ENCODE measurements around the gene ENOPH1. TPM values are rescaled to one million over a fixed set of nuclear protein-coding genes. Genes with fewer than 3 reads are reported as not detected.

Gene ENOPH1
- total RNA-seq, 1 donor from 2014 or later = 32.2 TPM

DNA sequence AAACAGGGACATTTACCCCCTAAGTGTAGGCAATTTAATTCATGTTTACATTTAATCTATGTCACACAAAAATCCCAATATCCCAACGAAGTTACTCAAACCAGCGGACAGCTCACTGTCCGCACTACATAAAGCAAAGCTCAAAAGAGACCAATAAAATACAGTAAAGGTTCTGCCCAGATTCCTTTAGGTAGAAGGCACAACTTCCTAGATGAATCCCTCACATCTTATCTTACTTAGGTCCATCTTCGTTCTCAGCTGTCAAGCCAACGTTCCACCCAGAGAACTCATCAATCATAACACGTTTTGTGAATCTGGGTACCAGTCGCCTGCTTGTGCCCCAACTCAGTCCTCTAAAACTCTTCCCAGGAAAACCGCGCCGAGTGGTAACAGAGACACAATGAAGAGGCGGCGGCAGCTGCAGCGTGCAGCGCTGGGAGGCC is 1.8 kb upstream of the ENOPH1 start:
- no peak for DNase-seq

DNA sequence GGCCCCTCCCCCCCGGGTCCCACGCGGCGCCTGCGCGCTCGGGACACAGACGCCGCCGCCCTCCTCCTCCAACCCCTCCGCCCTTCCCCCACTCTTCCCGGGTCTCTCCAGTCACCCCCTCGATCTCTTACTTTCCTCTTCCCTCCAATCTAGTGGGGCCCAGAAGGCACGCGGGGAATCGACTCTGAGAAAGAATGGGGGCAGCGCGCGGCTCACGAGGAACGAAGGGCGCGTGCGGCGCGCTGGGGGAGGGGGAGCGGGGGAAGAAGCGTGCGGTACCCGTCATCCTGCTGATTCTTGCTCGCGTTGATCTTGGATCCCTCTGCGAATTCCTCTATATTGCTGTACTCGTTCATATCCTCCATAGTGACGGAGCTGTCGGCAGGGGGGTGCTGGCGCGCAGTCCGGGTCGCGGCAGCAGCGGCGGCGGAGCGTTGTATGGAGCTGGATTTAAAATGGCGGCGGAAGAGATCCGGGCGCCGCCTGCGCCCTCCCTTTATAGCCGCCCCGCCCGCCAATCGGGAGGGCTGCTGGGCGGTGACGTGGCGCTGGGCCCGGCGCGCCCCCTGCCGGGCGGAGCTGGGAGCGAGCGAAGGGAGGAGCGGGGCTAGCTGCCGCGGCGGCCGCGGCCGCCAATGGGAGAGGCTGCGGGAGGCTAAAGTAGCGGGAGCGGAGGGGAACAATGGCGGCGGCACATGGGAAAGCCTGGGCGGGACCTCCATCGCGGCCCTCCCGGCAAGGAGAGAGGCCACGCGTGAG is 1.2 kb upstream of the ENOPH1 start:
- DNase-seq = peak; percentile 98

DNA sequence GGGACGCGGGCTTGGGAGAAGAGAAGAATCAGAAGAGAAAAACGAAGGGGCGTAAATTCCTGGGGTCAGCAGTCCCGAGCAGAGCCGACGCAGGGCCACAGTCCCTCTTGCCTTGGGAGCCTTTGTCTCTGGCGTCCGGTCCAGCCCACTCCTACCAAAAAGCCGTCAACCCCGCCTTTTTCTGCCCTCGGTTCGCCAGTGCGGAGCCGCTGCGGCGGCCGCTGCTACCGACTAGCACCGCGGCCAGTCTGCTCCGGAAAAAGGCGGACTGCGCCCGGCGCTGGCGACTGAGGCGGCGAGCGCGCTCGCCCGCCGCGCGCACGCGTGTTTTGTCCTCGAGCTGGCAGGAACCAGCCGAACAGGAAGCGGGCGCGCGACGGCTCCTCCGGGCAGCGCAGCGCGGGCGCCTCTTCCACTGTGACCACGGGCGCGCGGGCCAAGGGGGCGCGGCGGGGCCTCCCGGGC is 630 bp upstream of the ENOPH1 start:
- no peak for DNase-seq

DNA sequence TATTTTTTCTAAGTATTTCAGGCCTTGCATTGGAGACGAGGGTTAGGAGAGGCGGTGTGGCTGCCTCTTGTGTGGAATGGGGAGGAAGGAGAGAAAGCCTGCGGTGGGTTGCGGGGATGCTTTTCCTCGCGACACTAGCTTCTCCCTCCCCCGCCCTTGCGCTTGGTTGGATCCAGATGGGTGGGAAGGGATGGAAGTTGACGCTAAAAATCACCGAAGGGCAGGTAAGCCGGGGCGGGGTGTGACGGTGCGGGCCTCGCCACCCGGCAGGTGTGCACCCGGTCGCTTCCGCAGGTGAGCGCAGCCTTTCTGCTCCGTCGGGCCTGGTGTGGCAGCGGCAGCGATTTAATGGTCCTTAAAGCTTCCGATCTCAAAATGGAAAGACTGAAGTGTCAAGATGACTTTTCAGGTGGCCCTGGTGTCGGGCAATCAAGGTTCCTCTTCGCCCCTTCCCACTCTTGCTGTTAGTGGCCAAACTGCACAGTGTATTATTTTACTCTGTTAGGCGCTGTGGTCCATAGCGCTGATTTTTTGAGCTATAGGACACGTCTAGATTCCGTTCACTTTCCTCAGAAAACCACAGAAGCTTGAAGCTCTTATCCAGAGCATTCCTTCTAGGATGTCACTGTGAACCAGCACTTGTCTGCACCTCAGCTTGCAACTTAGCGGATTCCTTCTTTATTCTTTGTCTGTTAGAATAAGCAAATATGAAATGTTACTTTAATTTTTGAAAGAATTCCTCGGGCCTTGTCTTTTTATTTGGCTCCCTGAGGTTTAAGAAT is 765 bp downstream of the ENOPH1 start:
- peak; percentile 14 for DNase-seq

DNA sequence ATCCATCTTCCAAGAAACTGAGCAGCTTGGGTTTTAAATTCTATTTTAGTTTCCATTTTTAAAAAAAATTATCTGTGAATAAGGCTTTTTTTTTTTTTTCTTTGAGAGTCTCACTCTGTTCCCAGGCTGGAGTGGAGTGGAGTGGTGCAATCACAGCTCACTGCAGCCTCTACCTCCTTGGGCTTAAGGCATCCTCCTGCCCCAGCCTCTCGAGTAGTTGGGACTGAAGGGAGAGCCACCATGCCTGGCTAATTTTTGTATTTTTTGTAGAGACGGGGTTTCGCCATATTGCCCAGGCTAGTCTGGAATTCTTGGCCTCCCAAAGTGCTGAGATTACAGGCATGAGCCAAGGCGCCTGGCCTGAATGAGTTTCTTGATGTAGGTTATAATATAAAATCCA is 1.4 kb downstream of the ENOPH1 start:
- DNase-seq = no peak

DNA sequence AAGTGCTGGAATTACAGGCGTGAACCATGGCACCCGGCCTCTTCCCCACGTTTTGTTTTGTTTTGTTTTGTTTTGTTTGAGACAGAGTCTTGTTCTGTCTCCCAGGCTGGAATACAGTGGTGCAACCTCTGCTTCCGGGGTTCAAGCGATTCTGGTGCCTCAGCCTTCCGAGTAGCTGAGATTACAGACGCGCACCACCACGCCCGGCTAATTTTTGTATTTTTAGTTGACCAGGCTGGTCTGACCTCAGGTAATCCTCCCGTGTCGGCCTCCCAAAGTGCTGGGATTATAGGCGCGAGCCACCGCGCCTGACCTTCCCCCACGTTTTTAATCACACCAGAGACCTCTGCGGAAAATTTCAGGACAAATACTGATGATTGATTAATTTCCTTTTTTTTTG is 2.2 kb downstream of the ENOPH1 start:
- no peak for DNase-seq

DNA sequence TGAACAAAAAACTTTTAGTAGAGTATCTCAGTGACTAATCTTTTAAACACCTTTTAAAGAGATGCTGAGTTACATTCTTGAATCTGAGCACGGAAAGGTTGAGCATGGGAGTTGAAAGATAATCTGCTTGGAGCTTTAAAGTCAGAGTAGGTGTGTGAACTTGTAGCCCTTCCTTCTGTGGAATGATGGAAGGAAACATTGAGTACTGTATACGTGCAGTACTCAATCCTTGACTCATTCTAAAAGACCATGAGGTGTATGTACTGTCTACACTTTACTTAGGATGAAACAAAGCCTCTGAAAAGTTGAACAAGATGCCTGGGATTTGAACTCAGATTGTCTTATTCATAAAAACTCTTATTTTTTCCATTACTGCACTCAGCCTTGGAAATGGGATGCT is 3.4 kb downstream of the ENOPH1 start:
- DNase-seq = no peak

DNA sequence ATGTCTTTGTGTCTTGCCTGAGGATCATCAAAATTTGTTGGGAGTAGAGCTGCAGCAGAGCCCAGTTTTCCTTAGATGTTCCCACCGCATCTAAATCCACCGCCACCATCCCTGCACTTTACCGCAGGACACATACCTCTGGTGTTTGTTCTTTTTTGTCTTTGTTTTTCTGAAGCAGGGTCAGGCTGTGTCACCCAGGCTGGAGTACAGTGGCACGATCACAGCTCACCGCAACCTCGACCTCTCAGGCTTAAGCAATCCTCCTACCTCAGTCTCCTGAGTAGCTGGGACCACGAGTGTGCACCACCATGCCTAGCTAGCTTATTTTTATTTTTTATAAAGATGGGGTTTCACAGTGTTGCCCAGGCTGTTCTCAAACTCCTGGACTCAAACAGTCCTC is 4.6 kb downstream of the ENOPH1 start:
- DNase-seq = no peak

DNA sequence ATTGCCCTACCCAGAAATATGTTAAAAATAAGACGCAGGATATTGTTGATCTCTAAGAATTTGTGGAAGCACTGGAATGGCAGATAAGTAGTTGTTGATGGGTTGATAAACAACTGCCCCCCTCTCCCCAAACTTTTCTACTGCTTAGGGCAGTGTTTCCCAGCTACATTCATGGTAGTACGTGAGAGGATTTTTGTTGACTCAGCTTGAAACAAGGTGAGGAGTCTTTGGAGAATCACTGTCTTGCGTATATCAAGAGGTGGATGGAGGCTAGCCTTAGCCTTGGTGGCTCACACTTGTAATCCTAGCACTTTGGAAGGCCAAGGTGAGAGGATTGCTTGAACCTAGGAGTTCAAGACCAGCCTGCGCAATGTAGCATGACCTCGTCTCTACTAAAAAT is 5.7 kb downstream of the ENOPH1 start:
- DNase-seq = no peak

DNA sequence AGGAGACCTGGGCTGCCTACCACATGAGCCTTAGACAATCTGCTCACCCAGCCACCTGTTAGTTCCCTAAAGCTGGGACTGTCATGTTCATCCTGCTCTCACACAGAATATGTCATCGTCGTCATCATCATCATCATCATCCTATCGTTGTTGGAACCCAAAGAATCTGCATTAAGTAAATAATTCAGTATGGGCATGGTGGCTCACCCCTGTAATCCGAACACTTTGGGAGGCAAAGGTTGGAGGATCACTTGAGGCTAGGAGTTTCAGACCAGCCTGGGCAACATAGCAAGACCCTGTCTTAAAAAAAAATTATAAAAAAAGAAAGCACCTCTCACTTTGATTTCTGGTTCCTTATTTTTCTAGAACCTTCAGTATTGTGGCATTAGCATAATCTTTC is 6.4 kb downstream of the ENOPH1 start:
- no peak for DNase-seq

DNA sequence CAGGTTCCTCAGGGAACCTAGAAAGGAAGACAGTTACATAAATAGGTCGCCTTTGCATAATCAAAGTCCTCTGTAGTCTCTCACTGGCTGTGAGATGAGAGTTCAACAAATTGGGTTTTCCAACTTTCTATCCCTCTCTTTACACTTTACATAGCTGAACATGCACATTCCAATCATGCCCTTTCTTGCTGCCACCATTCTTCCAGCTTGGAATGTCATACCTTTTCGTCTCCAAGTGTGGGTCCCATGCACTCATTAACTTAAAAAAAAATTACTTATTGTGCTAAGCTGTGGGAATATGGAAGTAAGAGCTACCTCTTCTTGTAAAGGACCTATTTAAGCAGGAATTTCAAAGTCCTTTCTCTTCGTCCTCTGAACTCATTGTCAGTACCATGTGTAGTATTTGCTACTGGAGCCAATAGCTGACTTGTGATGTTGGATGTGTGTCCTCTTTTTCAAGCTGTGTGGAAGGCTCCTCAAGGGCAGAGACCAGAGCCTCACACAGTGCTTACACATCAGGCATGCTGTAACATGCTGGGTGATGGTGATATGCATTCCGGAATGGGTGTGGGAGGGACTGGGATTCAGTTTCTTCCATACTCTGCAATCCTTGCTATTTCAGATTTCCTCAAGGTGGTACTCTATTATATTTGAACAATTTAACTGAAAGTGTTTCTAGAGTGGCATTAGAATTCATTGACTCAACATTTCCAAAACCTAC is 7.1 kb downstream of the ENOPH1 start:
- peak; percentile 38 for DNase-seq

DNA sequence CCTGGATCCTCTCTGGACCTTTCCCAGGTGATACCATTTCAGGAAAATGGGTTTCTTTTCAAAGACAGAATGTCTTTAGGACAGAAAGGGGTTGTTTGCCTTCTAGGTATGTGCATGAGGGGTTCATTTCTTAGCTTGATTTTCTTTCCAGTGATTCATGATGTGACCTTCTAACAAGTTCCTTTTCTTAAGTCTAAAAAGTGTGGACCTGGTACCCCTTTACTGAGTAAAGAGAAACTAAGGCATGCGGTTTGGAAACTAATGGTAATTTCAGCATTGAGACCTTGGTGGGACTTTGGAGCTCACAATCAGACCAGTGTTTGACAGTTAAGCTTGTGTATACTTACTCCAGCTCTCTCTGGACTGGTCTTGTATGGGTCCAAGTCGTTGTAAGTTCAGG is 8.7 kb downstream of the ENOPH1 start:
- DNase-seq = no peak

DNA sequence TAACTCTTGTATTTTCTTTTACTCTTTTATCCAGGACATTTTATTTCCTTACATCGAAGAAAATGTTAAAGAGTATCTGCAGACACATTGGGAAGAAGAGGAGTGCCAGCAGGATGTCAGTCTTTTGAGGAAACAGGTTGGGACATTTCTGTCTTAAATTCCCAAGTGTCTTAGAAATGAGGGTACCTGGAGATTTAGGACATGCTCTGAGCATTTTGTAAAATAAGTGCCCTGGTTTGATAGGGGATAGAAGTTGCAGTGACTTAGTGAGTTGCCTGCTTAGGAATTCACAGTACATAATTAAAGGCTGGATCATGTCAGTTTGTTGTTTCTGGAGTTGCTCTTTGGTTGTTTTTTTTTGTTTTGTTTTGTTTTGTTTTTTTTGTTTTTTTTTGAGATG is 17.5 kb downstream of the ENOPH1 start:
- DNase-seq = no peak

DNA sequence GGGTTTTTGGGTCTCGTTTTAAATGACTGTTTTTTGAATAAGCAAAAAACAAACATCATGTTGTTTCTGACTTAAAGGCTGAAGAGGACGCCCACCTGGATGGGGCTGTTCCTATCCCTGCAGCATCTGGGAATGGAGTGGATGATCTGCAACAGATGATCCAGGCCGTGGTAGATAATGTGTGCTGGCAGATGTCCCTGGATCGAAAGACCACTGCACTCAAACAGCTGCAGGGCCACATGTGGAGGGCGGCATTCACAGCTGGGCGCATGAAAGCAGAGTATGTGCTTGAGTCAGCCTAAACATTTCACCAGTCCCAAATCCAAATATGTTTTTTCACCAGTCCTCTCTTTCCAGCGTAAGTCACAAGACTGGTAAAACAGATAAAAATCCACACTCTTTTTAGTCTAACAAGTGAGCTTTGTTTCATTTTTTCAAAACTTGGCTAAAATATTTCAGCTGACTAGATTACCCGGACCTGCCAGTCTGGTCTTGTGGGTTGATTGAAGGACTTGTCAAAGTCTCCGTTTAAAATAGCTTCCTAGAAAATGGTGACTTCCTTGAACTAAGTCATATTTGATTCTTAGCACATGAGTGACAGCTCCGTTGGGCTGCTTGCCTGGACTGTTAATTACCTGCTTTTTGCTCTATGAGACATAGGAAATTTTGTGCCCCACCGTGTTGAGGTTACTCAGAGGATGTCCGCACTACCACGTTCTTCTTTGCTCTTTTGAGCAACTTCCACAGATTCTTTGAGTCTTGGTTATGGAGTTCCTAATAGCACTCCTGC is 20.8 kb downstream of the ENOPH1 start:
- peak; percentile 82 for DNase-seq

DNA sequence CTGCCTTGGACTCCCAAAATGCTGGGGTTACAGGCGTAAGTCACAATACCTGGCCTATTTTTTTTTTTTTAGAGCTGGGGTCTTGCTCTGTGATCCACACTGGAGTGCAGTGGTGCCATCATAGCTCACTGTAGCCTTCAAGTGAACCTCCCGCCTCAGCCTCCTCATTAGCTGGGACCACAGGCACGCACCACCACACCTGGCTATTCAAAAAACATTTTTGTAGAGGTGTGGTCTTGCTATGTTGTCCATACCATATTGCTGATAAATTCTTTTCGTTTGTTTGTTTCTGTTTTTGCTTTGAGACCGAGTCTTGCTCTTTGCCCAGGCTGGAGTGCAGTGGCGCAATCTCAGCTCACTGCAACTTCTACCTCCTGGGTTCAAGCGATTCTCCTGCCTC is 21.6 kb downstream of the ENOPH1 start:
- DNase-seq = no peak

DNA sequence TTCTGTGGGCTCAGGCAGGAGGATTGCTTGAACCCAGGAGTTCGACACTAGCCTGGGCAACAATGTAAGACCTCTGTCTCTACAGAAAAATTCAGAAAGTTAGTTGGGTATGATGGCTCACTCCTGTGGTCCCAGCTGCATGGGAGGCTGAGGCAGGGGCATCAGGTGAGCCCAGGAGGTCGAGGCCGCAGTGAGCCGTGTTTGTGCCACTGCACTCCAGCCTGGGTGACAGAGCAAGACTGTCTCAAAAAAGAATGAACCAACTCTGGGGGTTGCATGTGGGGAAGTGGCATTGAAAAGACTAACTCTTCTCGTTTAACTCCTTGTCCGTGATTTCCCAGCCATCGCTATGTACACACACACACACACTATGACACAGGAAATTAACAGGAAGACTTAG is 26.9 kb downstream of the ENOPH1 start:
- no peak for DNase-seq

DNA sequence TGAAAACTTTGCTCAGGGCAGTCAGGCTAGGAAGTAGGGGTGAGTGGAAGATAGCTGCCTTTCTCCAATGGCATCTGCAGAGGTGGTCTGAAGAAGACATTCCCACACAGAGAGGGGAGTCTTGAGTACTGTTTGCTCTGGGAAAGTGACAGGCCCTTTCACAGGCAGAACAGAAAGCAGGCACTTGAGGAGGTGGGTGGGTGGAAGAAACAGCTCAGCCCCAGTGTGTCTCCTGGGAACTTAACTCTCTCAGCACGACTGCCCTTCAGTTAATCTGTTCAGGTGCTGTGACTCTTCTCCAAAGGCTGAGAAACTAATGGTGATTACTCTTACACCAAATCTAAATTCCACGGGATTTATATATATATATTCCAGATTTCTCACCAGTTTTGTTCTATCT is 28.3 kb downstream of the ENOPH1 start:
- no peak for DNase-seq

DNA sequence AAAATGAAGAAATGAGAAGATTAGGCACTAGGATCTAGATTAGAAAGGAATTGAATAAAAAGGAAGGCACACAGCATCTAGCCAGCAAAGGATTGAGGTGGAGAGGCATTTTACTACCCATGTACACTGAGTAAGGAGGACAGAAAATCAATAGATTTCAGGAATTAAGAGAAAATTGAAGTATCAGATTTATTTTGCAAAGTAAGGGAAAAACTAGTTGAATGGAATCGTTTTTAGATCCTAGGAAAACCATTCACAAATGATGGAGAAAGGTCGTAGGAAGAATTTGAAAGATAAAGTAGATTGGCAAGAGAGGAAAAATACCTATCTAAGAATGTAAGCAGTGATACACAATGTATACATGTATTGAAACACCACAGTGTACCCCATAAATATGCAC is 31.3 kb downstream of the ENOPH1 start:
- DNase-seq = no peak

DNA sequence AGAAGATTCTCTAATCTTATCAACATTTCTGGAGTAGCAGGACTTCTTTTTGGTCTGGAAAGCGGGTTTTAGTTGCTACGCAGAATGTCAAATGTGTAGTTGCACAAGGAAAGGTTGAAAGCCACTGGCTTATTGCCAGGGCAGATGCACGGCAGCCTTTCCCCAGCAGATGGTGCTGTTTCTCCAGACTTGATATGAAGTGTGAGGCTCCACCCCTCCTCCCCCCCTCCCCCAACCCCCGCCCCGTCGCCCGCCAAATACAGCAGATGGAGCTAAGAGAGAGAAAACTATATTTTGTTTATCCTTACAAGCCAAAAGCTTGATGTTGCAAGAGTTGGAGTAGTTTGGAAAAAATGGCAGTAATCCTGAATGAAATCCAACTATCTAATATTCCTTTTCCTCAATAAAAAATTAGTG is 32.0 kb downstream of the ENOPH1 start:
- peak; percentile 96 for DNase-seq

DNA sequence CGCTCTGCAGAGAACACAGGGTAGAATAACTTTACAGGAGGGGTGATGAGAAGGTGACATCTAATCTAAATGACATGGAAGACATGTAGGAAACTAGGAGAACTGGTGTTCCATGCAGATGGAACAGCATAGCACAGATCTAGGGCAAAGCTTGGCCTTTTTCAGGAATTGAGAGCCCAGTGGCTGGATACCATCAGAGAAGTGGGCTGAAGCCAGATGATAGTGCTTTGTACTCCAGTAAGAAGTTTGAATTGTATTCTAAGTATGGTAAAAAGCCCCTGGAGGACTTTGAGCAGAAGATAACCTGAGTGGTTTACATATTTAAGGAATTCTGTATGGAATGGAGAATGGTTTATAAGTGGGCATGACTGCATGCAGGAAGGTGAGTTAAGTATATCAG is 32.8 kb downstream of the ENOPH1 start:
- DNase-seq = no peak

DNA sequence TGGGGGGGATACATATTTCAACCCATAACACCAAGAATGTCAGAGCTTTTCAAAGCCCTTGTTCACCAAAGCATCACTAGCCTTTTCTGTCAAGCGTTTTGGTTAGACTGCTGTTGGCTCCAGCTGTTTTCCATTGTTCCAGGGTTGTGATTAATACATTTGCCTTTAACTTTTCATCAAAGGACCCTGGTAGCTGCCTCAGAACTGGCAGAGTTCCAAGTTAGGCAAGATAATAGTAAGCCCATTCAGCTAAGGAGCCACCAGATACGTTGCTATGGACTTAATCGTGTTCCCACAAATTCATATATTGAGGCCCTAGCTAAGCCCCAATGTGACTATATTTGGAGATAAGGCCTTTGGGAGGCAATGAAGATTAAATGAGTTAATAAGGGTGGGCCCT is 37.1 kb downstream of the ENOPH1 start:
- DNase-seq = no peak

DNA sequence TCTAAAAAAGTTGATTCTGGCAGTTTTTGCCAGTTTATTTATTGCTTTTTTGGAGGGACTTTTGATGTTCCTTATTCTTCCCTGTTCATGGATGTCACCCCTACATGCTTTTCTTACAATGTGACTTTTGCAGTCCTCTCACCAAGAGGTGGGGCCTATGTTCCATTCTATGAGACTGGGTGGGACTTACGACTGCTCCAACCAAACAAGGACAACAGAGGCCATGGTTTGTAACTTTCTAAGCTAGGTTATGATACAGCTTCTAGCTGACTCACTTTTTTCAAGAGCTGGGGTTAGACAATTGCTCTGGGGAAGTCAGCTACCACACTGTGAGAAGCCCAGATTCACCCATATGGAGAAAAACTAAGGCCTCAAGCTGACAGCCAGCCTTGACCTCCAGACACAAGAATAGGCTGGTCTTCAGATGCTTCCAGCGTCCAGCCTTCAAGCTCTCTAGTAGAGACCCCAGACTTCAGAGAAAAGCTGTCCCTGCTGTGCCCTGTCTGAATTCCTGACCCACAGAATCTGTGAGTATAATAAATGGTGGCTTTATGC is 39.5 kb downstream of the ENOPH1 start:
- no peak for DNase-seq

Measured in tongue (tissue), 2 donors.